PFSK-1 (cell line): ENCODE results near the gene MEPCE.

ENCODE experiments used
- FOXP2 ChIP-seq: optimal IDR thresholded peaks from 2 replicates; pipeline ENCODE3; 2011; ENCODE audit warnings: borderline replicate concordance, control low read depth, inconsistent platforms; ENCODE audit not compliant: insufficient read depth; ENCODE audit errors: extremely low read length, extremely low read depth
- POLR2AphosphoS5 ChIP-seq: IDR thresholded peaks from 2 replicates; pipeline ENCODE4 v1.6.1; 2012; ENCODE audit warnings: low read depth, mild to moderate bottlenecking, control low read depth, low read length, moderate library complexity
- REST ChIP-seq, 2 experiments: IDR thresholded peaks; 2 replicates each; pipeline versions ENCODE4 v1.6.1 to v1.8.0; 2011 to 2012; ENCODE audit warnings: low read depth in 2 of 2, low read length in 2 of 2, control low read depth in 1 of 2, inconsistent platforms in 1 of 2, mild to moderate bottlenecking in 1 of 2, moderate library complexity in 1 of 2; ENCODE audit not compliant: insufficient read depth in 1 of 2
- SIN3A ChIP-seq: IDR thresholded peaks from 2 replicates; pipeline ENCODE4 v1.6.1; 2012; ENCODE audit warnings: mild to moderate bottlenecking, low read length, moderate library complexity, borderline replicate concordance; ENCODE audit not compliant: insufficient read depth
- TAF1 ChIP-seq: IDR thresholded peaks from 2 replicates; pipeline ENCODE4 v1.6.1; 2012; ENCODE audit warnings: low read length, control low read depth, borderline replicate concordance; ENCODE audit not compliant: insufficient read depth

Gene MEPCE

GRCh38 chr7:100466653-100467605, 37.3 kb downstream of the MEPCE start:
- TF ChIP-seq REST (IDR thresholded peaks at IDR 0.05; ENCODE audit: insufficient read depth in 1 of 2, low read depth in 2 of 2, low read length in 2 of 2) (no peak), TAF1 (no peak), SIN3A (no peak), FOXP2 (no peak), POLR2AphosphoS5 (no peak)

DNA sequence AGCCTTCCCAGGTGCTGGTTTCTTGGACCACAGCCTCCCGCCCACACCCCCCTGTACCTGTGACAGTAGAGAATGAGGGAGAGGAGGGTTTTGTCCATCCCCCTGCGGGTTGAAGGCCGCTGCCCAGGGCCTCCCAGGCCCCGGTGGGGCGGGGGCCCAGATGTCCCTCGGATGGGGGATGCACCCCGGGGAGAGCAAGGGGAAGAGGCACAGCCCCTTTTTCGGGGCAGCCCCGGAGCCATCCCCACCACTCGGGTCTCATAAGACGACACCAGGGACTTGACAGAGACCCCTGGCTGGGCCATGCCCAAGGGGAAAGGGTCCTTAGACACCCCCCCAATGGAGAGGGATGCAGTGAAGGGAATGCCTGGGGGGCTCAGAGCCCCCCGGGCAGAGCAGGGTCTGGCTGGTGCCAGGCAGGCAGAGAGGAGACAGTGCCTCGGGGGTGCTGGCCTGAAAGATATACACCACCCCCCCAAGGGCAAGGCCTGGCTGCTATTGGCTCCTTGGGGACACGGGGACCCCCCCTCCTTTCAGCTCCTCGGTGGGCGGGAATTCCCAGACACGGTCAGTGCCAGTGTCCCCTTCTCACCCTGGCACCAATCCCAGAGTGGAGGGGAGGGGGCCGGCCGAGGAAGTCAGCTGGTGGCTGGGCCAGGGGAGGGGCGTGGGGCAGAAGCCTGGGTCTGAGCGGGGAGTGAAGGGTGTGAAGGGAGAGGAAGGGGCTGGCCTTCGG, 38.2 kb downstream of the MEPCE start:
- TF ChIP-seq TAF1 (no peak), POLR2AphosphoS5 (no peak), SIN3A (no peak), REST (IDR thresholded peaks at IDR 0.05; ENCODE audit: insufficient read depth in 1 of 2, low read depth in 2 of 2, low read length in 2 of 2) (no peak), FOXP2 (no peak)

GRCh38 chr7:100469227-100470044, 39.8 kb downstream of the MEPCE start:
- TF ChIP-seq SIN3A (no peak), FOXP2 (no peak), POLR2AphosphoS5 (no peak), REST (IDR thresholded peaks at IDR 0.05; ENCODE audit: insufficient read depth in 1 of 2, low read depth in 2 of 2, low read length in 2 of 2) (no peak), TAF1 (no peak)

DNA sequence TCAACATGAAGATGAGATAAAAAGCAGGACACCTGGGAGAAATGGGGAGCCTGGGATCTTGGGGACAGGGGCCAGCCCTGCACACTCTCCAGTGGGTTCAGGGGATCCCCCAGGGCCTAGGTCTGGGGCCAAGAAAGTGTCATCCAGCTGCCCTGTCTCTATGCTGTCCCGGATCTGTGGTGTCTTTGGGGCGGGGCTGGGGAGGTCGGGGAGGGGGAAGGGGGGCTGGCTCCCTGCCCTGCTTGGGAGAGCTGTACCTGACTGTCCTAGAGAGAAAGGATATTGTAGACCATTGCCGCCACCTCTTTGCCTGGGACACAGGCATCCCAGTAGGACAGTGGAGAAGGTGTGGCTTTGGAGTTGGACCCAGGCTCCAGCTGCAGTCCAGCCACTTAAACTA, 41.4 kb downstream of the MEPCE start:
- TF ChIP-seq FOXP2 (no peak), SIN3A (no peak), POLR2AphosphoS5 (no peak), REST (IDR thresholded peaks at IDR 0.05; ENCODE audit: insufficient read depth in 1 of 2, low read depth in 2 of 2, low read length in 2 of 2) (no peak)
